Stimulated activated CD8-positive, alpha-beta memory T cell treated with anti-CD3 and anti-CD28 coated beads, Interleukin-2, amount 100 ng/mL, for 48 hours (primary cell): Measurements from ENCODE around the gene CATSPER1.

ENCODE experiments used
- DNase-seq, 2 donors: peaks; one replicate each; pipeline ENCODE4 v3.0.0-alpha.2; 2020; ENCODE audit warnings: low read depth in 2 of 2

CATSPER1 gene

GRCh38 chr11:65968600-65969482 lies 57.4 kb downstream of the CATSPER1 start:
- no peak for DNase-seq

- DNase-seq = no peak
Observed at GRCh38 chr11:65967329-65967934, 58.8 kb downstream of the CATSPER1 start.
